K562 (cell line): Measurements from ENCODE around the gene SMURF1. TPM values are rescaled to one million over a fixed set of nuclear protein-coding genes. Genes with fewer than 3 reads are reported as not detected.

ENCODE experiments used
- CSDE1 ChIP-seq, 2 experiments: fragments of 450-650 bp; IDR thresholded peaks; 2 replicates each; pipeline ENCODE4 v1.6.1; 2016; ENCODE audit warnings: mild to moderate bottlenecking in 1 of 2
- MTF1 ChIP-seq: fragments of 250-450 bp; sonication (Bioruptor Pico); IDR thresholded peaks from 2 replicates; pipeline ENCODE4 v1.9.0; 2021; ENCODE audit warnings: moderate library complexity, mild to moderate bottlenecking, inconsistent platforms, borderline replicate concordance
- NCOR1 ChIP-seq: fragments of 450-650 bp; IDR thresholded peaks from 2 replicates; pipeline ENCODE4 v1.6.1; 2016; ENCODE audit warnings: mild to moderate bottlenecking, moderate library complexity
- RREB1 ChIP-seq: fragments of 250-450 bp; sonication (Bioruptor Pico); IDR thresholded peaks from 2 replicates; pipeline ENCODE4 v1.4.0; 2020
- SFPQ ChIP-seq: fragments of 200-400 bp; formaldehyde crosslinking; IDR thresholded peaks from 2 replicates; pipeline ENCODE4 v1.6.1; 2017; ENCODE audit warnings: mild to moderate bottlenecking, low read depth, low read length, moderate library complexity
- SRSF3 ChIP-seq: fragments of 200-400 bp; formaldehyde crosslinking; IDR thresholded peaks from 2 replicates; pipeline ENCODE4 v1.6.1; 2016; ENCODE audit warnings: mild to moderate bottlenecking, low read length, moderate library complexity; ENCODE audit not compliant: insufficient read depth
- TFAP4 ChIP-seq: sonication (generic); formaldehyde crosslinking; IDR thresholded peaks from 2 replicates; pipeline ENCODE4 v1.8.0; 2022; ENCODE audit warnings: missing genetic modification reagents, mild to moderate bottlenecking, moderate library complexity, borderline replicate concordance
- ZNF224 ChIP-seq: sonication (generic); formaldehyde crosslinking; IDR thresholded peaks from 2 replicates; pipeline ENCODE4 v1.8.0; 2022; ENCODE audit warnings: mild to moderate bottlenecking, missing genetic modification reagents
- ZNF395 ChIP-seq: fragments of 200-800 bp; sonication (Bioruptor generic); IDR thresholded peaks from 2 replicates; pipeline ENCODE4 v1.6.1; 2017; ENCODE audit warnings: missing genetic modification characterization, missing compliant biosample characterization
- ZNF408 ChIP-seq: fragments of 250-450 bp; sonication (Bioruptor Pico); IDR thresholded peaks from 2 replicates; pipeline ENCODE4 v1.4.0; 2020; ENCODE audit warnings: low read depth, mild to moderate bottlenecking, moderate library complexity
- ZNF444 ChIP-seq: fragments of 250-450 bp; sonication (Bioruptor Pico); IDR thresholded peaks from 2 replicates; pipeline ENCODE4 v1.4.0; 2020; ENCODE audit warnings: mild to moderate bottlenecking, moderate library complexity
- ZNF639 ChIP-seq, 2 experiments: fragments of 200-800 bp in 1 of 2; sonication (Bioruptor generic) in 1 of 2; sonication (generic) in 1 of 2; formaldehyde crosslinking in 1 of 2; IDR thresholded peaks in 1 of 2; conservative IDR thresholded peaks in 1 of 2; 2 replicates each; pipeline versions ENCODE4 v1.5.0 to v1.6.1; 2016 to 2020; ENCODE audit warnings: missing compliant biosample characterization in 1 of 2, missing genetic modification characterization in 1 of 2, missing genetic modification reagents in 1 of 2
- polyA plus RNA-seq, 8 experiments: library from polyadenylated mRNA; depleted of rRNA in 4 of 8; stranded (reverse) in 5 of 8; unstranded in 3 of 8; fragments of >200 nt; fragmentation: Nextera tagmentation in 2 of 8; fragmentation: Illumina TruSeq in 1 of 8; extraction: Ambion mirVana in 2 of 8; extraction: Trizol in 1 of 8; gene quantifications; 2 replicates each; pipeline versions ENCODE4 v1.2.1 to v1.2.3, GENCODE V29; 2011 to 2014; ENCODE audit warnings: inconsistent platforms in 1 of 8, missing spikeins in 1 of 8
- total RNA-seq, 7 experiments: library from RNA; depleted of rRNA in 6 of 7; stranded (reverse); fragments of >200 nt in 6 of 7; fragmentation: Illumina TruSeq in 2 of 7; extraction: Trizol in 2 of 7; gene quantifications; 2 replicates each; pipeline versions ENCODE4 v1.2.1 to v1.2.3, GENCODE V29; 2011 to 2021; ENCODE audit warnings: low replicate concordance in 1 of 7

SMURF1 gene
- total and polyA plus RNA-seq, 9 of the 15 experiments (the other 6 are each of a cell fraction or from before 2014, with no cell fraction given): 1.0 to 20.1 (median 12.6) TPM

GRCh38 chr7:99126921-99127553 lies 16.9 kb downstream of the SMURF1 start (continued):
- no peak for TF ChIP-seq ZNF408 (CRISPR knock-in tag)
- peak; percentile 76 for TF ChIP-seq ZNF395
- TF ChIP-seq NCOR1: no peak
- no peak for TF ChIP-seq CSDE1 (IDR thresholded peaks at IDR 0.05)
- no peak; the same call in 1 of the 2 replicates for TF ChIP-seq TFAP4 (CRISPR knock-in tag)
- TF ChIP-seq MTF1 (CRISPR knock-in tag): no peak
- no peak for TF ChIP-seq SFPQ
- no peak for TF ChIP-seq SRSF3
- no peak for TF ChIP-seq ZNF444 (CRISPR knock-in tag)
- TF ChIP-seq ZNF639 (CRISPR knock-in tag; conservative IDR thresholded peaks at IDR 0.05 in 1 of 2, IDR thresholded peaks at IDR 0.05 in 1 of 2): peak in 1 of 2 experiments; percentile 55; a peak in 2 of 4 replicates
- TF ChIP-seq RREB1: no peak
- no peak for TF ChIP-seq ZNF224
